Measurements from ENCODE around the gene LRRC59.
A peak's percentile ranks its signal among the peaks of the same experiment; 100 is the strongest.

The LRRC59 gene

DNA sequence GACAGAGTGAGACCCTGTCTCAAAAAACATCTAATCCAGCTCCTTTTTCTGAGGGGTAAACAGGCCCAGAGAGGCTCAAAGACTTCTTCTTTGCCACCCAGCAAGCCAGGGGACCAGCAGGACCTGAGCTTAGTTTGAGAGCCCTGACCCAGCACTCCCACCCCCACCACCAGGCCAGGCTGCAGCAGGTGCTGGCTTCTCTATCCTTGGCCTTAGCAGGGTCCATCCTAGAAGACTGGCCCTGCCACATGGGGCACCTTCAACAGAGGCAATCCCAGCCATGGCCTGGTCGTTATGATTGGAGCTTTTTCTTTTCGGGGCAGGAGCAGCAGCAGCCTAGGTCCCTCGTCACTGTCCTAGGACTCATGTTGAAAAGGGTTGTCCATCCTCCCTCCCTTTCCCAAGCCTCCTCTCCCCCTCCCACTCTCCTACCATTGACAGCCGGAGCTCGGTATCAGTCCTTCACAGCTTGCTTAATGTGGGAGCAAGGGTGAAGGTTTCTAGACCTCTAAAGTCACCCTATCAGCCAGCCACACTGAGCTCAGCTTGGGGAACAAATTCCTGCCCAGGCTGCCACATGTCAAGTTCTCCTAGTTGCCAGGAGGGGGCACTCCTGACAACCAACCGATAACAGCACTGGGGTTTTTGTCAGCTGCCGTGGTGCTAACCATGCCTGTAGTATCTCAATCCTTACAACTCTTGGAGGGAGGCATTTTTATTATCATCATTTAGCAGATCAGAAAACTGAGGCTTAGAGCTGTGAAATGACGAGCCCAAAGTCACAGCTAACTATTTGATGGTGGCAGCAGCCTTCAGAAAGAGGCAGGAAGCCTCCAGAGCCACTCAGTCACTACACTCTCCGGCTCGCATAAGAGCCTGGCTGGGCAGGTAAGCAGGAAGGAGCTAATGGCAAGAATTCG lies 35.5 kb downstream of the LRRC59 start:
- DNase-seq (ENCODE audit: low spot score), result peak; percentile 66

- no peak for DNase-seq (ENCODE audit: low spot score)
Observed at GRCh38 chr17:50360486-50361115, 36.7 kb downstream of the LRRC59 start.

GRCh38 chr17:50359998-50360461 lies 37.3 kb downstream of the LRRC59 start:
- DNase-seq (ENCODE audit: low spot score), result no peak

DNA sequence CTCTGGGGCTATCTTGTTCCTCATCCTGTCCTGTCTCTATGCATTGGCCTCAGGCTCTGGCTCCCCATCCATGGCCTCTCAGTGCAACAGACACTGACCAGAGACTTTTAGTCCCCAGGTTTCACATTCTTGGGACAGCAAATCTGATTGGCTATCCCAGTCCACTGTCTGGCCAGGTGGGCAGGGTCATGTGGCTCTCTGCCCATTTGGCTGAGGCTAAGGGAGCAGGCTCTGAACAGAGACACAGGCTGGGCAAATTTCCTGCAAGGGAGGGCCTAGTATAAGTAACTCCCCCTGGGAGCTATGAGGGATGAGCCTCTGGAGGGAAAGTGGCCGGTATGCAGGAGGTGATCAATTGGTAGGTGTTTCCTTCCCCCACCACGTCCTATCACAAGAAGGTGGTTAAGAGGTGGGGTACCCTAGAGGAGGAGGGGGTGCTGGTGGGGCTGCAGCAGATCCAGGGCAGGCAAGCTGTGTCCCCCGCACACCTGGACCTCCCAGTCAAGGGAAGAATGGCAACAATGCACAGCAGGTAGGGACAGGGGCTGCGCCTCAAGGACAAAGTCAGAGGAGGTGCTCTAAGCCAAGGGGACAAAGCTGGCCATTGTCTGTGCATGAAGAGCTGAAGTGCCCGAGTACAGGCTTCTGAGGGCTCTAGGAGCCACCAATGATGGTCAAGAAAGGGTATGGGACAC lies 38.2 kb downstream of the LRRC59 start:
- DNase-seq (ENCODE audit: low spot score), result no peak

GRCh38 chr17:50358177-50358576 lies 39.1 kb downstream of the LRRC59 start:
- DNase-seq (ENCODE audit: low spot score), result no peak

DNA sequence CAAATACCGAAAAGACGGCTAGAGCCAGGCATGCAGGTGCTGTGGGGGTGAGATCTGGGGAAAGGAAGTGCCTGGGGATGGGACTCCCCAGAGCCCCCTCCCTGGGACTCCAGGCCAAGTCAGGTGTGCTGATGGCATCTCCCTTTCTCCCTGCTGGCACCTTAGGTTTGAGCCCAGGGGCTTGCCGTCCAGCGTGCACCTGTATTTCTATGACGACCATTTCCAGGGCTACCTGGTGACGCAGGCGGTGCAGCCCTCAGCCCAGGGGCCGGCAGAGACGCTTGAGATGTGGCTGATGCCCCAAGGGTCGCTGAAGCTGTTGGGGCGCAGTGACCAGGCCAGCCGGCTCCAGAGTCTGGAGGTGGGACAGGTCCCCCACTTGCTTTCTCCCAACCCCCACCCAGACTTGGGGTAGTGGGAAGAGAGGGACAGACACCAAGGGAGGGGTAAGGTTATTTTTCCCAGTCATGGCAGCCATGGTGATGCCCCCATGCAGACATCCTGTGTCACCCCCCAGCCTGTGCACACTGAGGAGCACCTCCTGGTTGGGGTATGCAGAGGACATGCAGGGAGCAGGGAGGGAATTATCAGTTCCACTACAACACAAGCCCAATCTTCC lies 40.3 kb downstream of the LRRC59 start:
- DNase-seq (ENCODE audit: low spot score), result no peak

GRCh38 chr17:50356418-50356817 lies 40.9 kb downstream of the LRRC59 start:
- no peak for DNase-seq (ENCODE audit: low spot score)

DNA sequence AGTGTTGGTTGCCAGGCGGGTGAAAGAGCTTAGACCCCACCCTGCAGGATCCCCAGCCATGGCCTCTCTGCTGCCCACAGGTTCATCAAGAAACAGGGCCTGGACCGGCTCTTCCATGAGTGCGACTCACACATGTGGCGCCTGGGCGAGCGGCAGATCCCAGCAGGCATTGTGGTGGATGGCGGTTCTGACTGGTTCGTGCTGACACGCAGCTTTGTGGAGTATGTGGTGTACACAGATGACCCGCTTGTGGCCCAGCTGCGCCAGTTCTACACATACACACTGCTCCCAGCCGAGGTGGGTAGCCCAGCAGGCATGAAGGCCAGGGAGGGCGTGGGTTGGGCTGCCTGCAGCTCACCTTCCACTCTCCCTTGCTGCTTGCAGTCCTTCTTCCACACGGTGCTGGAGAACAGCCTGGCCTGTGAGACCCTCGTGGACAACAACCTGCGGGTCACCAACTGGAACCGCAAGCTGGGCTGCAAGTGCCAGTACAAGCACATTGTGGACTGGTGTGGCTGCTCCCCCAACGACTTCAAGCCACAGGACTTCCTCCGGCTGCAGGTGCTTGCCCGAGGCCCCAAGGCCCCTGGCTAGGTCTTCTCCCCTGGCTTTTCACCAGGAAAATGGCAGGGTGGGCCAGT lies 41.5 kb downstream of the LRRC59 start:
- DNase-seq (ENCODE audit: low spot score), result no peak

DNA sequence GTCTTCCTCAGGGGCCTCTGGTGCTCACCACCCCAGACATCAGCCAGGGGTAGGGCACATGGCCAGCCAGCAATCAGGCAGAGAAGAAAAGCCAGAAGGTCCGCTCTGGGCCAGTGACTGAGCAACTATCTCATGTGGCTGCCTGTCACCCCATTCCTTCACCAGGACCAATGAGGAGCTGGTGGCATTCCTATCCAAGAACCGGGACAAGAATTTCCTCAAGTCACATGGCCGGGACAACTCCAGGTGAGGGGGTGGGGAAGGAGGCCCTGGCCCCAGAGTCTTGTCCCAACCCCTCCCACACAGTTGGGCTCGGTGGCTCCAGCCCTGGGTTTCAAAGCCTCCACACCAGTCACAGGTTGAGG lies 42.0 kb downstream of the LRRC59 start:
- no peak for DNase-seq (ENCODE audit: low spot score)

- no peak for DNase-seq (ENCODE audit: low spot score)
Observed at GRCh38 chr17:50354776-50355175, 42.5 kb downstream of the LRRC59 start.

GRCh38 chr17:50354198-50354597 lies 43.1 kb downstream of the LRRC59 start:
- DNase-seq (ENCODE audit: low spot score), result no peak

DNA sequence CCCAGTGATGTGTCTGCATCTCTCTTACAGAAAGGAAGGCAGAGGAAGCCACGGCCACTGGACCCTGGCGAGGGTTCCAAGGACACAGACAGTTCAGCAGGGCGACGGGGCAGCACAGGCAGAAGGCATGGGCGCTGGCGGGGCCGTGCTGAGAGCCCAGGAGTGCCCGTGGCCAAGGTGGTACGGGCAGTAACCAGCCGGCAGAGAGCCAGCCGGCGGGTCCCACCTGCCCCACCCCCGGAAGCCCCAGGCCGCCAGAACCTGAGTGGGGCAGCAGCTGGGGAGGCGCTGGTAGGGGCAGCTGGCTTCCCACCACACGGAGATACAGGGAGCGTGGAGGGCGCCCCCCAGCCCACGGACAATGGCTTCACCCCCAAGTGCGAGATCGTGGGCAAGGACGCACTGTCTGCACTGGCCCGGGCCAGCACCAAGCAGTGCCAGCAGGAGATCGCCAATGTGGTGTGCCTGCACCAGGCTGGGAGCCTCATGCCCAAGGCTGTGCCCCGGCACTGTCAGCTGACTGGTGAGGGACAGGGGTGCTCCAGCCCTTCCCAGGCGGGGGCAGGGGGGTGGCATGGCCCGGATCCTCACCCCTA lies 43.6 kb downstream of the LRRC59 start:
- DNase-seq (ENCODE audit: low spot score), result no peak

GRCh38 chr17:50352693-50353599 lies 44.4 kb downstream of the LRRC59 start:
- DNase-seq (ENCODE audit: low spot score), result no peak

DNA sequence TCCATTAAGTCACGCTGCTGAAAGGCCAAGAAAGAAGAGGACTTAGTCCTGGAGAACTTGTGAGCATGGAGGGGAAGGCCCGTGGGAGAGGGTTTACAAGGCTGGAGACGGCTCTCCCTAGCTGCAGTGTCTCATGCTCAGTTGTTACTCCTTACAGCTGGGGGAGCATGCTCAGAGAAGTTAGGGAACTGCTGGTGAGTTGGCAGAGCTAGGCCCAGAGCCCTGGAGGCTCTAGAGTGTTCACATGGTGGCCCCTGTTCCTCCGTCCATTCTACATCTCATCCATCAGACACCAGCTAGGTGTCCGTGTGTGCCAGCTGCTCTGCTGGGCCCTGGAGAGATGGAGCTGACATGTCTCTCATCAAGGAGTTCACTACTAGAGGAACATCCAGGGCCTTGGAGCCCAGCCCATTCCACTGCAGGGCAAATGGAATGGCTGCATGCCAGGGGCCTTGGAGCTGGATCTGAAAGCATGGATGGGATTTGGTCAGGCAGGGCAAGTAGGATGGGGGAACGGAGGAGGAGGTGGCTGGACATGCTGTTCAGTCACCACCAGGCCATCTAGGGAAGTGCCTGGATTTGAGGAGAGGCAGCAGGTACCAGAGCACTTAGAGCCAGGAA lies 45.1 kb downstream of the LRRC59 start:
- DNase-seq (ENCODE audit: low spot score), result no peak

GRCh38 chr17:50350733-50351132 lies 46.6 kb downstream of the LRRC59 start:
- no peak for DNase-seq (ENCODE audit: low spot score)

DNA sequence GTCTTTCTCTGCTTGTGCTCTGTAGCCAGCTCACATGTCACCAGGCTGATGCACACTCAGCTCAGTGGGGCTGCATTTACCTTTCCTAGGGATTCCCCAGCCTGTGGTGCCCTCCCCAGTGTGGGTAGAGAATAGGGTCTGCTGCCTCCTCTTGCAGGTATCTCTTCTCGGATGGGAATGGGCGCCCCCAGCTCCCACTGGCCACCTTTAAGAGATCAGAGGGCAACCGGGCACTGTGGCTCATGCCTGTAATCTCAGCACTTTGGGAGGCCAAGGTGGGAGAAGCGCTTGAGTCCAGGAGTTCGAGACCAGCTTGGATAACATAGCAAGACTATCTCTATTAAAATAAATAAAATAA lies 48.1 kb downstream of the LRRC59 start:
- DNase-seq (ENCODE audit: low spot score), result no peak

GRCh38 chr17:50348522-50349242 lies 48.6 kb downstream of the LRRC59 start:
- no peak for DNase-seq (ENCODE audit: low spot score)

DNA sequence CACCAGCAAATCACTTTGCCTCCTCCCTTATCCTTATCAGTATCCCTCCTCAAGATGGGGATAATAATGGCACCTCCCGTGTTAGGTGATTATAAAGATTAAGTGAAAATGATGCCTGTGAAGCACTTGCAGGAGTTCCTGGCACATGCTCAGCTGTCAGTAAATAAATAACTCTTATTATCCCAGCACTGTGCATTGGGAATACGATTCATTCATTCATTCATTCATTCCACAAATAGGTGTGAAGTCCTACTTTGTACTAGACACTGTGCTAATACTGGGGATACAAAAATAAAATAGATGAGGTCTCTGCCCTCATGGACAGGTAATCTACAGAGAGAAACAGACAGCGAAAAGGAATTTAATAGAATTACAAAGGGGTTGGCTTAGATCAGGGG lies 49.4 kb downstream of the LRRC59 start:
- no peak for DNase-seq (ENCODE audit: low spot score)

DNA sequence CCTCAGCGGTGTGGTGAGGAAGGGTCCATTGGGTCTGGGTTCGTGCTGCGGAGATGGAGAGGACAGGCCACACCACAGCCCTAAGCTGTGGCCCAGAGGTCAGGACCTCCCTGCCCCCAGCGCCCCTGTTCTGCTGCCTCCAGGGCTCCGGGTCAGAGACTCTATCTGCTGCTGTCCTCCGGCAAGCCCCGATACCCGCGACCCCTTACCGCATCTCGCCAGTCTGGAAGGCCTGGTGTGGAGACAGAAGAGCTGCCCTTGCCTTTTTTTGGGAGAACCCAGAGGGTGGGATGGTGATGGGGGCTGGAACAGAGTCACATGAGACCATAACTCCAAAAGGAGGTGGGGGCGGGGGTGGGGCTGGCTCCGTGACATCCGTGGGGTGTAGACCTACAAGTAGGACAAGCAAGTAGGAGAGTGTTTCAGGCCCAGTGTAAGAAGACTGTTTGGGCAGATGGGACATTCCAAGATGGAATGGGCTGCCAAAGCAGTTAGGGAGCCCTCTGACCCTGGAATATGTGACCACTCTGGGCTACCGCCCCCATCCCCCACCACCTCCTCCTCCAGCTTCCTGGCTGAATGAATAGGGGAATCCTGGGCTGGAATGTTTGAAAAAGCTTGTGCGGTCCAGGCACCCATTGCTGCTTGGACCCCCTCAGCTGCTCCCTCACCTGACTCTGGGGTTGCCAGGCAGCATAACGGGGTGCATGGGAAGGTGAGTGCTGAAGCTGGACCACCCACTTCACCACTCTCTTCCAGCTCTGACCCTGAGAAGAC lies 50.0 kb downstream of the LRRC59 start:
- DNase-seq (ENCODE audit: low spot score), result no peak

Data from CD4-positive, alpha-beta T cell treated with Interleukin-15 for 4 hours (primary cell).